Measurements from ENCODE around the gene GPR17.

DNA sequence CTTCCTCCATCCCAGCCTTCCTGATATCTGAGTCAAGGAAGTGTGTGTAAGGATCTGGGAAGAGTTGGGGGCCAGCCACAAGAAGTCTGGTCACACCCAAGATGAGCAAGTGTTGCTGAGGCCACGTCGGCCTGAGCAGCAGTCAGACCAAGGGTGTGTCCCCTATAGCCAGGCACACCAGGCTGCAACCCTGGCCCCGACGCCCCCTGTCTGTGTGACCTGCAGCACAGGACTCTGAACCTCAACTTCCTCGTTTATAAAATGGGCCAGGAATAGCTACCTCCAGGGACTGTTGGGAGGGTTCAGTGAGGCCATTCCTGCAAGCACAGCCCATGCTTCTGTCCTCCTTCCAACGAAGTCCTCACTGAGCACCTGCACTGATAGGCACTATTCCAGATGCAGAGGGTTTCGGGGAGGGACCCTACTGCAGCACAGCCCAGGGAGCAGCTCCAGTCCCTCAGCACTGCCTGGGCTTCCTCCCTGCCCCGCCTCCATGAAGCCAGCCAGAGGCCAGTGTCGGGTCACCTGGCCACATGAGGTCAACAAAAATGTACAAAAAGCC, 16.1 kb downstream of the GPR17 start:
- TF ChIP-seq CTCF (conservative IDR thresholded peaks at IDR 0.05; ENCODE audit: low read length) (no peak), EZH2phosphoT487 (IDR thresholded peaks at IDR 0.05; ENCODE audit: borderline replicate concordance, low read depth, low read length) (no peak)

Measured in OCI-LY7 (cell line).